ENCODE data around the gene GHDC.
A peak's percentile ranks its signal among the peaks of the same experiment; 100 is the strongest.
"Not testable (repeated sequence)": the region's sequence is repeated elsewhere in the genome, so short reads cannot be mapped to it uniquely, and the experiment has no call there.

Gene GHDC

DNA sequence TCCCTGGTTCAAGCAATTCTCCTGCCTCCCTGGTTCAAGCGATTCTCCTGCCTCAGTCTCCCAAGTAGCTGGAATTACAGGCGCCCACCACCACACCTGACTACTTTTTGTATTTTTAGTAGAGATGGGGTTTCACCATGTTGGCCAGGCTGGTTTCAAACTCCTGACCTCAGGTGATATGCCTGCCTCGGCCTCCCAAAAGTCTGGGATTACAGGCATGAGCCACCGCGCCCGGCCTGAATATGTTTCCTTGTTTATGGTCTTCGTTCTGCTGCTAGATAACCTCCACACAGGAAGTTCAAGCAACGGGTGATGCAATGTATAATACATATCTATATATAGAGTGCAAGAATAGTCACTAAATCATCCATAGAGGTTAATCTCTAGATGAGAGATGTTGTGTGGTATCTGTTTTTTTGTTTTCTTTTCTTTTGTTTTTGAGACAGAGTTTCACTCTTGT is 11.9 kb upstream of the GHDC start:
- H3K4me1 ChIP-seq (ENCODE audit: control extremely low read depth in 1 of 4, control insufficient read depth in 4 of 4, insufficient read depth in 4 of 4, low read length in 3 of 4); H3K9me3 ChIP-seq (ENCODE audit: control extremely low read depth in 1 of 5, control insufficient read depth in 4 of 5, insufficient read depth in 2 of 5, low read depth in 1 of 5, low read length in 4 of 5); POLR2A ChIA-PET; DNase-seq; H3K27ac ChIP-seq (ENCODE audit: insufficient read depth in 1 of 2, low read depth in 1 of 2, low read length in 2 of 2, poor library complexity in 1 of 2, severe bottlenecking in 2 of 2); H3K4me3 ChIP-seq (ENCODE audit: control insufficient read depth in 1 of 7, extremely low read depth in 1 of 7, insufficient read depth in 4 of 7, low read depth in 2 of 7, low read length in 6 of 7); H3K27me3 ChIP-seq (replicated peaks in 2 of 5; ENCODE audit: control insufficient read depth in 4 of 5, insufficient read depth in 5 of 5, low read length in 4 of 5): not testable (repeated sequence)
- no CpG with 5 or more reads among the region's 8 CpGs for WGBS (ENCODE audit: insufficient coverage)
- CTCF ChIA-PET = interaction anchor here (3.0 kb wide), 1 partner anchor 12 kb away, joined by 8 read pairs; the partner anchor contains the start of gene GHDC
- peaks cover 17 to 88% (median 63%) of the 10 kb centered on the region in 4 experiments for H3K36me3 ChIP-seq (ENCODE audit: control insufficient read depth in 4 of 4, insufficient read depth in 4 of 4, low read length in 3 of 4)

DNA sequence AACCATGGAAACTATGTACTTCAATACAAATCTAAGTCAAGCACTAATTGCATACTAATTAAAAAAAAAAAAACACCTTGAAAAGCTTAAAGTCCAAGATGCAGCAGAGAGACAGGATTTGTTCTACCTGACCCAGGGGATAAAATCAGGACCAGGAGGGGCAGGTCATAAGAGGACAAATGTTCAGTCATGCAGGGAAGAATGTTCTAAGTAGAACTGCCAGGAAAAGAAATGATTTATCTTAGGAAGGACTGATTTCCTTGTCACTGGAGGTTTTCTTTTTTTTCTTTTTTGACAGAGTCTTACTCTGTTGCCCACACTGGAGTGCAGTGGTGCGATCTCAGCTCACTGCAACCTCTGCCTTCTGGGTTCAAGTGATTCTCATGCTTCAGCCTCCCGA is 9.1 kb upstream of the GHDC start:
- ChIA-PET POLR2A (interaction anchor here (0.6 kb wide), 1 partner anchor 163 kb away, joined by 3 read pairs; no protein-coding TSS in a partner anchor), CTCF (interaction anchor here (1.4 kb wide), 1 partner anchor 17 kb away, joined by 3 read pairs; no protein-coding TSS in a partner anchor)
- Histone ChIP-seq H3K36me3 (ENCODE audit: control insufficient read depth in 4 of 4, insufficient read depth in 4 of 4, low read length in 3 of 4) (peaks cover 4 to 76% (median 59%) of the 10 kb centered on the region in 4 experiments), H3K4me1 (ENCODE audit: control extremely low read depth in 1 of 4, control insufficient read depth in 4 of 4, insufficient read depth in 4 of 4, low read length in 3 of 4) (peaks cover 6 to 16% (median 13%) of the 10 kb centered on the region in 4 experiments), H3K27me3 (replicated peaks in 2 of 5; ENCODE audit: control insufficient read depth in 4 of 5, insufficient read depth in 5 of 5, low read length in 4 of 5) (no peaks in the 10 kb centered on the region), H3K27ac (ENCODE audit: insufficient read depth in 1 of 2, low read depth in 1 of 2, low read length in 2 of 2, poor library complexity in 1 of 2, severe bottlenecking in 2 of 2) (no peak overlapping the region), H3K9me3 (ENCODE audit: control extremely low read depth in 1 of 5, control insufficient read depth in 4 of 5, insufficient read depth in 2 of 5, low read depth in 1 of 5, low read length in 4 of 5) (no peaks in the 10 kb centered on the region), H3K4me3 (ENCODE audit: control insufficient read depth in 1 of 7, extremely low read depth in 1 of 7, insufficient read depth in 4 of 7, low read depth in 2 of 7, low read length in 6 of 7) (no peak overlapping the region)
- WGBS (ENCODE audit: insufficient coverage) = 94% methylated on average over 2 of the region's 2 CpGs
- DNase-seq = no peak

DNA sequence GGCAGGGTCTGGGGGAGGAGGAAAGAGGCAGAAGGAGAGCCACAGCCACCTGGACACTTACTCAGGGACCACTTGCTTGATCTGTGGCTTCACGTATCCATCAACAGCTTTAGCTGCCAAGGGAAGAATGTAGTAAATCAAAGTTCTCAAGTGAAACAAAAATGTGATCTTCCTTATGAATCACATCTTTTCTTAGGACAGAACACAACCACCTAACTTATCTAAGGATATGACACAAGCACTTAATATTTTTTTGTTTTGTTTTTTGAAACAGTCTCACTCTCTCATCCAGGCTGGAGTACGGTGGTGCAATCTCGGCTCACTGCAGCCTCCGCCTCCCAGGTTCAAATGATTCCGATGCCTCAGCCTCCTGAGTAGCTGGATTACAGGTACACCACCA is 8.4 kb upstream of the GHDC start:
- Histone ChIP-seq H3K9me3 (ENCODE audit: control extremely low read depth in 1 of 5, control insufficient read depth in 4 of 5, insufficient read depth in 2 of 5, low read depth in 1 of 5, low read length in 4 of 5) (no peaks in the 10 kb centered on the region), H3K36me3 (ENCODE audit: control insufficient read depth in 4 of 4, insufficient read depth in 4 of 4, low read length in 3 of 4) (peaks cover 4 to 72% (median 58%) of the 10 kb centered on the region in 4 experiments), H3K27me3 (replicated peaks in 2 of 5; ENCODE audit: control insufficient read depth in 4 of 5, insufficient read depth in 5 of 5, low read length in 4 of 5) (no peaks in the 10 kb centered on the region), H3K4me3 (ENCODE audit: control insufficient read depth in 1 of 7, extremely low read depth in 1 of 7, insufficient read depth in 4 of 7, low read depth in 2 of 7, low read length in 6 of 7) (no peak overlapping the region), H3K27ac (ENCODE audit: insufficient read depth in 1 of 2, low read depth in 1 of 2, low read length in 2 of 2, poor library complexity in 1 of 2, severe bottlenecking in 2 of 2) (no peak overlapping the region), H3K4me1 (ENCODE audit: control extremely low read depth in 1 of 4, control insufficient read depth in 4 of 4, insufficient read depth in 4 of 4, low read length in 3 of 4) (peaks cover 6 to 16% (median 13%) of the 10 kb centered on the region in 4 experiments)
- no peak for DNase-seq
- POLR2A ChIA-PET = no interaction called here
- 100% methylated on average over 2 of the region's 5 CpGs for WGBS (ENCODE audit: insufficient coverage)
- CTCF ChIA-PET = interaction anchor here (1.3 to 1.4 kb wide), 2 partner anchors 18 to 87 kb away, joined by 3 read pairs; no protein-coding TSS in a partner anchor

DNA sequence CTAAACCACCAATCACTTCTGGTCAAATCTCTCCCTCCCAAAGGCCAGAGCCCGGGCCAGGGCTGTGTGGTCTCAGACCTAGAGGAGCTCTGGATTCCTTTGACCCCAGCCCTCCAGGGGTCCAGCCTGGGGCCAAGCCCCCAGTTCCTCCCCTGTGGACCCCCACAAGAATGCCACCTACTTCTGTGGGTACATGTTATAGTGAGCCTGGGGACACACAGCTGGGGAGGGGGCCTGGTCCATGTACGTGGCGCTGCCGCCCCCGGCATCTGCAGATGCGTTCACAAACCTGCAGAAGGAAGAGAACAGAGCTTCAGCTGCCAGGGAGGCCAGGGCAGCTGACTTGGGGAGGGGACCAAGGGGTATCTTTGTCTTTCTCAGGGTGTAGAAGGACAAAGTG is 7.9 kb upstream of the GHDC start:
- 100% methylated on average over 5 of the region's 6 CpGs for WGBS (ENCODE audit: insufficient coverage)
- Histone ChIP-seq H3K4me1 (ENCODE audit: control extremely low read depth in 1 of 4, control insufficient read depth in 4 of 4, insufficient read depth in 4 of 4, low read length in 3 of 4) (peaks cover 6 to 16% (median 13%) of the 10 kb centered on the region in 4 experiments), H3K36me3 (ENCODE audit: control insufficient read depth in 4 of 4, insufficient read depth in 4 of 4, low read length in 3 of 4) (peaks cover 4 to 66% (median 53%) of the 10 kb centered on the region in 4 experiments), H3K4me3 (ENCODE audit: control insufficient read depth in 1 of 7, extremely low read depth in 1 of 7, insufficient read depth in 4 of 7, low read depth in 2 of 7, low read length in 6 of 7) (no peak overlapping the region), H3K9me3 (ENCODE audit: control extremely low read depth in 1 of 5, control insufficient read depth in 4 of 5, insufficient read depth in 2 of 5, low read depth in 1 of 5, low read length in 4 of 5) (no peaks in the 10 kb centered on the region), H3K27ac (ENCODE audit: insufficient read depth in 1 of 2, low read depth in 1 of 2, low read length in 2 of 2, poor library complexity in 1 of 2, severe bottlenecking in 2 of 2) (peak overlapping the region in 1 of 2 experiments; percentile 25), H3K27me3 (replicated peaks in 2 of 5; ENCODE audit: control insufficient read depth in 4 of 5, insufficient read depth in 5 of 5, low read length in 4 of 5) (no peaks in the 10 kb centered on the region)
- POLR2A ChIA-PET = no interaction called here
- DNase-seq = no peak
- CTCF ChIA-PET = interaction anchor here (0.8 to 1.7 kb wide), 4 partner anchors 18 to 87 kb away, joined by 3 to 5 read pairs (median 3); no protein-coding TSS in a partner anchor

DNA sequence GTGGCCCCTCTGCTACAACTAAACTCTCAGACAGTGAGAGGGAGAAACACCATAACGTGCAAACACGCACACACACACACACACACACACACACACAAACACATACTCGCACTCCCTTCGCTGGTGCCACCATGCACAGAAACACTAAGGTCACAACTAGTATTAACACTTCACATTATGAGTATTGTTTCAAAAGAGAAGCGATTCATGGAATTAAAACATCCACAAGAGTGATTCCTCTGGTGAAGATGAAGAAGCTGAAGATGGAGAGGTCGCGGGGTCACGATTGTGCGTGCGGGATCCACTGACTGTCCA is 7.1 kb upstream of the GHDC start:
- WGBS (ENCODE audit: insufficient coverage) = 92% methylated on average over 9 of the region's 10 CpGs
- H3K4me3 ChIP-seq (ENCODE audit: control insufficient read depth in 1 of 7, extremely low read depth in 1 of 7, insufficient read depth in 4 of 7, low read depth in 2 of 7, low read length in 6 of 7) = no peak overlapping the region
- ChIA-PET CTCF (interaction anchor here (0.8 to 1.7 kb wide), 4 partner anchors 12 to 43 kb away, joined by 3 to 5 read pairs (median 4); no protein-coding TSS in a partner anchor), POLR2A (no interaction called here)
- peaks cover 6 to 16% (median 13%) of the 10 kb centered on the region in 4 experiments for H3K4me1 ChIP-seq (ENCODE audit: control extremely low read depth in 1 of 4, control insufficient read depth in 4 of 4, insufficient read depth in 4 of 4, low read length in 3 of 4)
- H3K27me3 ChIP-seq (replicated peaks in 2 of 5; ENCODE audit: control insufficient read depth in 4 of 5, insufficient read depth in 5 of 5, low read length in 4 of 5) = no peaks in the 10 kb centered on the region
- no peak overlapping the region for H3K27ac ChIP-seq (ENCODE audit: insufficient read depth in 1 of 2, low read depth in 1 of 2, low read length in 2 of 2, poor library complexity in 1 of 2, severe bottlenecking in 2 of 2)
- H3K9me3 ChIP-seq (ENCODE audit: control extremely low read depth in 1 of 5, control insufficient read depth in 4 of 5, insufficient read depth in 2 of 5, low read depth in 1 of 5, low read length in 4 of 5) = no peaks in the 10 kb centered on the region
- peaks cover 3 to 64% (median 51%) of the 10 kb centered on the region in 4 experiments for H3K36me3 ChIP-seq (ENCODE audit: control insufficient read depth in 4 of 4, insufficient read depth in 4 of 4, low read length in 3 of 4)
- DNase-seq = no peak

DNA sequence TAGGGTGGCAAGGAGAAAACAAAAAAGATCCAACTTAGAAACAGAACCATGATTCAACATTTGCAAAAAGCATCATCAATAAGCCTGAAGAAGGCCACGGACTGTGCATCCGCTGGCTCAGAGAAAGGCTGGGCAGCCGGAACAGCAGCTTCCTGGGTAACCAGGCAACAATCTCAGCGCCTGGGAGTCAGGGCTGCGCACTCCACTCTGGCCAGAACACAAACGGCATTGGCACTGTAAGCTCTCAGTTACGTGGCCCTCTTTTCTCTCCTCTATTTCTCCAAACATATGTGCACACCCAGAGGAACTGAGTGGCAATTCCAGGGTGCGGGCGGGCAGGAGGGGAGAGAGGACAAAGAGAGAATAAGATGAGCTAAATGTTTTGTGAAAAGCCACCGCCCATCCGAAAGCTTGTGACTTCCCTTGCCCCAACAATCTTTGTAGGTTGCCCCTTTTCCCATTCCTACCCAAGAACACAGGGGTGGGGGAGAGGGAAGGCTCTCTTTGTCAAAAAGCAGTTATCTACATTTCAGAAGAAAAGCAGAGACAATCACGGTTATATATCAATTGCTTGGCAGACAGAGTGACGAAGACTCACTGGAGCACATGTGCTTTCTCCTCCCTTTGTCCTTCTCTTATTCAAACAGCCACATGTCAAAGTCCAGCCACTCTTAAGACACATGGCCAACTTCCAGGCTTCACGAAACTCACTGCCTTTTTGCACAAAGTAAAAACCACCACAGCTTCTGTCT is 6.6 kb upstream of the GHDC start:
- Histone ChIP-seq H3K27ac (ENCODE audit: insufficient read depth in 1 of 2, low read depth in 1 of 2, low read length in 2 of 2, poor library complexity in 1 of 2, severe bottlenecking in 2 of 2) (peak overlapping the region in 1 of 2 experiments; percentile 67), H3K9me3 (ENCODE audit: control extremely low read depth in 1 of 5, control insufficient read depth in 4 of 5, insufficient read depth in 2 of 5, low read depth in 1 of 5, low read length in 4 of 5) (no peaks in the 10 kb centered on the region), H3K4me1 (ENCODE audit: control extremely low read depth in 1 of 4, control insufficient read depth in 4 of 4, insufficient read depth in 4 of 4, low read length in 3 of 4) (peaks cover 6 to 16% (median 13%) of the 10 kb centered on the region in 4 experiments), H3K27me3 (replicated peaks in 2 of 5; ENCODE audit: control insufficient read depth in 4 of 5, insufficient read depth in 5 of 5, low read length in 4 of 5) (no peaks in the 10 kb centered on the region), H3K36me3 (ENCODE audit: control insufficient read depth in 4 of 4, insufficient read depth in 4 of 4, low read length in 3 of 4) (peaks cover 2 to 59% (median 46%) of the 10 kb centered on the region in 4 experiments), H3K4me3 (ENCODE audit: control insufficient read depth in 1 of 7, extremely low read depth in 1 of 7, insufficient read depth in 4 of 7, low read depth in 2 of 7, low read length in 6 of 7) (no peak overlapping the region)
- no peak for DNase-seq
- ChIA-PET POLR2A (no interaction called here), CTCF (interaction anchor here (0.7 to 1.7 kb wide), 7 partner anchors 11 to 88 kb away, joined by 3 to 5 read pairs (median 3); partner anchors contain the start of gene STAT5A)
- WGBS (ENCODE audit: insufficient coverage) = 91% methylated on average over 6 of the region's 14 CpGs
